GM12891 (cell line): ENCODE data around the gene MCAT.

Source experiments
- POU2F2 ChIP-seq: IDR thresholded peaks from 2 replicates; pipeline ENCODE4 v1.6.1; 2011; ENCODE audit warnings: low read depth, mild to moderate bottlenecking, control low read depth, low read length, moderate library complexity
- TAF1 ChIP-seq: IDR thresholded peaks from 2 replicates; pipeline ENCODE4 v1.6.1; 2011; ENCODE audit warnings: low read depth, low read length, control low read depth

DNA sequence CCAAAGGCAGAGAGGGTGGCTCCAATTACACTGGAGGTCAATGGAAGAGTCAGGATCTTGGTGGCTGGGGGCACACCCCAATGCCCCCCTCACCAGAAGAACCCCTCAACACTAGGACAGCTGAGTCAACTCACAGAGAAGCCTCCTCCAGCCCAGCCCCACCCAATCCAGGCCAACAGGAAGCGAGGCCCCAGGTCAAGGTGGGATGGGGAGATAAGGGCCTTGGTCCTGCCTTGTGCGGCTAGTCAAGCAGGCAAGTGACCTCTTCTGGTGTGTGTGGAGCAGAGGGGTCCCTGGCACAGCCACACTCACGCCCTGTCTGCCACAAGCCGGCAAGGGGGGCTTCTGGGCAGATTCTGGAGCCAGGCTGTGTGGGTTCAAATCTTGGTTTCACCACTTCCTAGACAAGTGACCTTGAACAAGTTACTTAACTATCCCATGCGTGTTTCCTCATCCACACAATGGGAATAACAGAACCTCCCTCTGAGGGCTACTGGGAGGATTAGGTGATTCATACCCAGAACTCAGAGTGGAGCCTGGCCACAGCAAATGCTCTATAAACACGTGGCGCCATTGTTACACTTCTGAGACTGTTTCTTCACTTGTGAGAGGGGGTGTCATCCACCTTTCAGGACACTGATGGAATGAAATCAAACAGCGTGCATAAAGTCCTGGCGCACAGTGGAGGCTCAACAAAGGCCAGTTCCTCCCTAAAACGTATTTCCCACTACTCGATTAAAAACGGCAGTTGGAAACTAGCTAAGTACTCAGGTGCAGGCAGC, 40.5 kb upstream of the MCAT start:
- no peak for TF ChIP-seq POU2F2
- TF ChIP-seq TAF1, result no peak
